Measurements from ENCODE around the gene EFCAB3. TPM values are rescaled to one million over a fixed set of nuclear protein-coding genes. Genes with fewer than 3 reads are reported as not detected.
"Not testable (repeated sequence)": the region's sequence is repeated elsewhere in the genome, so short reads cannot be mapped to it uniquely, and the experiment has no call there.

Gene EFCAB3
- total RNA-seq: not detected
- long read RNA-seq: 0 reads

DNA sequence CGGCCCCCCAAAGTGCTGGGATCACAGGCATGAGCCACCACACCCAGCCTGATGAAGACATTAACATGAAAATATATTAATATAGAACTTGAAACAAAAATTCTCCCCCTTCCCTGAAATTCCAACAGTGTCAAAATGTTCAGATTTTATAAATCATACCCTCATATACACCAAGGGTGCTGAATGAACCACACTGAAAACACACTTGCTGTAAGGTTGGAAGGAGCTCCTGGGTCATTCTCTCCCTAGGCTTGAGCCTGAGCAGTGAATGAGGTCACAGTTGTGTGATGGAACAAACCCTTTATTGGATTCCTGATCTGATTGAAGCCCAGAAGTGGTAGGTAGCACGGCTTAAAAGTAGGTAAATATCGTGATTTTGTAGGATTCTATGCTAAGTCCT lies at the start of gene EFCAB3:
Gene EFCAB3 (plus strand): TSS at position 301 of the 400 bp plus-strand sequence. CDS start 2,427 bp downstream, outside the sequence.
- DNase-seq (ENCODE audit: low spot score): no peak
- intact Hi-C loops (cut with DNase I): no loop called here

DNA sequence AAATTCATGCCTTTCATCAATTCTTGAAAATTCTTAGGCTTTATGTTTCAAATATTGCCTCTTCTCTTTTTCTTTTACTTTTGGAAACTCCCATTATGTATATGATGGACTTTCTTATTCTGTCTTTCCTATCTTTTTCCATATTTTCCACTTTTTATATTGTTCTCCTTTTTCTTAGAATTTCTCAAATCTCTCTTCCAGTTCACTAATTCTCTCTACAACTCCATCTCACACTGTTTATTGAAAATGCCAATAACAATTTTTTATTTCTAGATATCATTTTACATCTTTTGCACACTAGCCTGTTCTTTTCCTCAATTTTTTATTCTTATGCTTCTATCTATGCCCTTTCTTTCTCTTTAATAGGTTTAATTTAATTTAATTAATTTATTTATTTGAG lies 43.8 kb upstream of the EFCAB3 start:
- no peak for DNase-seq (ENCODE audit: low spot score)
- intact Hi-C loops (cut with DNase I): no loop called here

DNA sequence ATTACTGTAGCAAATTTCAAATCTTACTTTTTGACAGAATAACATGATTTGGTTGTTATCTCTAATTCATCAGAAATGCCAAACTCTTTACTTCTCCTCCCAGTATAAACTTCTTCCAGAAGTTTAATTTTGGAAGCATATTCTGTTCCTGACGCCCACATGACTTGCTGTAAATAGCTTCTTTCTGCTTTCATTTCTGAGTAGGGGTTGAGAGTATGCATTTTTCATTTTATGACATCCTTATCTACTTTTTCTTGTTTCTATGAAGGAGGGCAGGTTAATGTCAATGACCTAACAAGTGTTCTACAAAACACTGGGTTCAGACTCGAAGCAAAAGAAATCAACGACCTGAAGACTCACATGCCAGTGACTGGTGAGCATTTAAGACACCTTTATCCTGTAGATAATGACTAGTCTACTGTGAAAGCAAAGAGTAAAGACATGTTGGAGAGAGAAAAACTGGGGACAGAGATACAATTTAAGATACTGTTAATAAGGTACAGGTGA lies 36.5 kb upstream of the EFCAB3 start:
- no peak for DNase-seq (ENCODE audit: low spot score)
- intact Hi-C loops (cut with DNase I): no loop called here

DNA sequence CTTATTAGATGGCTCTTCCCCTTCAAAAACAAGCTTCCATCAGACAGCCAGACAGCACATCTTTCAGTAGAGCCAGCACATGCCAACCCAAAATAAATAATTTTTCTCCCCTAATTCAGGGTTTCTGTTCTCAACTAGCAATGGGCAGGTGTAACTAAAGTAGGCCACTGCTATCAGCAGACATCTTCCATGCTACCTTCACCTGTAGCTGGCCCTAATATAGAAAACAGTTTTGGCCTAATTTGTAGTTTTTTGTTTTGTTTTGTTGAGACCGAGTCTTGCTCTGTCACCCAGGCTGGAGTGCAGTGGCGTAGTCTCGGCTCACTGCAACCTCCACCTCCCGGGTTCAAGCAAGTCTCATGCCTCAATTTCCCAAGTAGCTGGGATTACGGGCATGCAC lies 29.2 kb upstream of the EFCAB3 start:
- DNase-seq (ENCODE audit: low spot score): no peak
- intact Hi-C loops (cut with DNase I): no loop called here

DNA sequence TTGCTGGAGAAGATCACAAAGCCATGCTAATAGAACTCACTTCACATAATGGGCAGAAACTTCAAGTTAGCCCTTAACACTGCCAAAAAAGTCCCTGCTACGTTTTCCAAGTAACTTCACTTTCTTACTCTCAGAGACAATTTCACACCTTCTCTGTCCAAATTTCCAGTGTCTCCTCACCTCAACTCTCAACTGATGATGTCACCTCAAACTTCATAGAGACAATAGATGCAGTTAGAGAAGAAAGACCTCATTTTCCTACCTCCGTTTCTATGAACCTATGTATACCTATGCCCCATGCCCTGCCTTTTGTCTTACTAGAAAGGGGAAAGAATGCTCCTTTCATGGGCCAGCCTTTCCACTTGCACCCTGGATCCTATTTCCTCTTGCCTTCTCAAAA lies 14.2 kb upstream of the EFCAB3 start:
- intact Hi-C loops (cut with DNase I): no loop called here
- DNase-seq (ENCODE audit: low spot score): no peak

DNA sequence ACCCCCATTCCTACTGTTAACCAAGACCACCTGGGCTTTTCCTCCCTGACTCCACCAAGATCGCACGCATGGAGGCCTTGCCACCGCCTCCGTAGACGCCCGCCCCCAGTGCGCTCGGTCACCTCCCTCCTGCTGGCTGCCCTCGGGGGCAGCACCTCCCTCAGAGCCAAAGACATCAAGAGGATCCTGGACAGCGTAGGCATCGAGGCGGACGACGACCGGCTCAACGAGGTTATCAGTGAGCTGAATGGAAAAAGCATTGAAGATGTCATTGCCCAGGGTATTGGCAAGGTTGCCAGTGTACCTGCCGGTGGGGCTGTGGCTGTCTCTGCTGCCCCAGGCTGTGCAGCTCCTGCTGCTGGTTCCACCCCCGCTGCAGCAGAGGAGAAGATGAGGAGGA lies 1.2 kb downstream of the EFCAB3 start:
- intact Hi-C loops (cut with DNase I): no loop called here
- no peak for DNase-seq (ENCODE audit: low spot score)

DNA sequence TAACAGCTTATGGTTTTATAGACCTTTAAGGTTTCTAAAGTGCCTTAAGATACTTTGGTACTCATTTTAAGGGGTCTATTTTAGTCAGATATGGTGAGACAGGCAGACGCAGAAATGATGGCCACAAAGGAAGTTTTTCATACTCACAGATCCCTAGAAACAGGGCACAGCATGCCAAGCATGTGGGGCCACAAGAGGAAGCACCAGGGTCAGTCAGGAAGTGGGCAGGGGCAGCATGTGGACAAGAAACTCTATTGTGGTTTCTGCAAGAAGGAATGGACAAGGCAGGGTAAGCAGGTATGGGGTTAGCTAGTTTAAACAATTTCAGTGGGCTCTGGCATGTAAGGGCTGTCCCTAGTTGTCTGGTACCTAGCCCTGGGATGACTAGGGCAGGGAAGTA lies 8.5 kb downstream of the EFCAB3 start:
- no peak for DNase-seq (ENCODE audit: low spot score)
- intact Hi-C loops (cut with DNase I): no loop called here

DNA sequence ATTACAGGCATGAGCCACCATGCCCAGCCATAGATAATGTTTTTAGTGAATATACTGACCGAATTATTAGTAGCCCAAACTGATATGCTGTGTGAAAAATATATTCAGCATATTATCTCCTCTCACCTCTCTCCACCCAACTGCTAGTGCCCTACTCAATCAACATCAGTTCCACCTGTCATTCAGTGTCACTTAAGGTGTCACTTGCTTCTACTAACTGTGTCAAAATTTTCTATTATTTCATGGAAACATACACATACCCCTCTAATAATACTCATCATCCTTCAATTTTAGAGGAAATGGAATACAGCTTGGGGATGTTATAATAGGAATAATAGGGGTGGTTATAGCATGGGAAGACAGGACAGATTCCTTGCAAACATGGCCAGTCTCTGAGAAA lies 12.6 kb downstream of the EFCAB3 start:
- intact Hi-C loops (cut with DNase I): no loop called here
- no peak for DNase-seq (ENCODE audit: low spot score)

DNA sequence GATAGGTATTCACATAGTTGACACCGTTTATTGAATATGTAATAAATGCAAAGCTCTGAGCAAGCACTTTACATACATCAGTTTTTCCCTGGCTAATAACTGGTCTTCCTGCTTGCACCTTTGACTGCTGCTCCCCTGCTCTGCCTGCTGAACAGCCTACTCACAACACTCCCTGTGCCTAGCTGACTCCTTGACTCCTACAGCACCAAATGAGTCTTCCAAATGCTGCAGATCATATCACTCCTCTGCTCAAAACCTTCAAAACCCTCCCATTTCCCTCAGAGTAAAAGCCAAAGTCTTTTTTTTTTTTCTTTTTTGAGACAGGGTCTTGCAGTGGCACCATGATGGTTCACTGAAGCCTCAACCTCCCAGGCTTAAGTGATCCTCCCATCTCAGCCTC lies 18.5 kb downstream of the EFCAB3 start:
- no peak for DNase-seq (ENCODE audit: low spot score)
- intact Hi-C loops (cut with DNase I): no loop called here

DNA sequence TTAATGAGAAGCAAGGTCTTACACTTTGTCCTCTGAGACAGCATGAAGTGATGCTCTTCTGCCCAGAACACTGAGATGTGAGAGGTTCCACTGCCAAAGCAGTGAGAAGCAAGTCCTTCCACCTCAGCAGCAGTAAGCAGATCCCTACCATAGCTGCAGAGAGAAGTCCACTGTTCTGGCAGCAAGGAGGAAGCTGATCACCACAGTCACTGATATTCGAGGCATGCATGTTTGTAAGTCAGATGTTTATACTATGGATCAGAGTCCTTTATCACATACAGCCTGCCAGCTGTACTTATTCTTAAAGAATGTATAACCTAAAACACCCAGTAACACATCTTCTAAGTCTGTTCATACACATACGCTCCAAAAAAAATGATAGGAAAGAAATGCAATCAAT lies 25.1 kb downstream of the EFCAB3 start:
- DNase-seq (ENCODE audit: low spot score): no peak
- intact Hi-C loops (cut with DNase I): no loop called here

DNA sequence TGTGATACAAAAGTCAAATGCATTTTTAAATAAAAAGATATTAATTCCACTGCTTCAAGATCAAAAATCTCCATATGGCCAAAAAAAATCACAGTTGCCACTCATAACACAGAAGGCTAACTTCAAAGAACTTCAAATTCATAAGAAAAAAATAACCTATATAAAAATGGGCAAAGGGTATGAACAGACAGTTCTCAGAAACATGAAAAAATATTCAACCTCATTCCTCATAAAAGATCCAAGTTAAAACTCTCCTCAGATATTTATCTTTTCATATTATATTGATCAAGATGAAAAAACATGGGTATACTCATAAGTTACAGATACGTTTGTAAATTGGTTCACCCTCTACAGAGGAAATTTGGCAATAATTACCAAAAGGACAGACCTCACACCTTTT lies 32.7 kb downstream of the EFCAB3 start:
- DNase-seq (ENCODE audit: low spot score); intact Hi-C loops (cut with DNase I): not testable (repeated sequence)

DNA sequence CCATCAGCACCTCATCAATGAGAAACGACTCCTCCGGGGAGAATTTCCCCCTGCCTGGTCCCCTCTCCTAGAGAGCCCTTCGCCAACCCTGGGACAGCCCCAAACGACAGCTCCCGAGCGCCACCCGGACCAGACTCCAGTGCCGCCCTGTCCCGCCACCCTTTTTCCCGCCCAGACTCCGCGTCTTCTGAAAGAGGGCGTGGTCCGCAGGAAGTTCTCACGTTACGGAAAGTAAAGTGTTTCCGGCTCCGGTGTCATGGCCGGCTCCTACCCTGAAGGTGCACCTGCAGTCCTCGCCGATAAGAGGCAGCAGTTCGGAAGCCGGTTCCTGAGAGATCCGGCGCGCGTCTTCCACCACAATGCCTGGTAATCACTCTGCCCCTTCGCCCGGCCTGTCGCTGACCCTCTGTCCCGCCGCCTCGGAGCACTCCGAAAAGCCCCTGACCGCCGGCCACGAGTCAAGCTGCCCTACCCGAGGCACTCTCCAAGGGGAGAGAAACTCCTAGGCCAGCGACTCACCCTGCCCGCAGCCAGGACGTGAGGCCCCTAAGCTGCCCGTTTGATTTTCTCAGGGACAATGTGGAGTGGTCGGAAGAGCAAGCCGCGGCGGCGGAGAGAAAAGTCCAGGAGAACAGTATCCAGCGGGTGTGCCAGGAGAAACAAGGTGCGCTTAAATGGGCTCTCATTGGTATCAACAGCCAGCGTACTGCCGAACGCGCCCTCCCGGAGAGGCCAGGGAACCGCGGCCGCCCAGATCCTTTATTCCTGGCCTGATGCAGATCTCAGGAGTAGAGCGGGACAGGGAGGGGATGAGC lies 43.5 kb downstream of the EFCAB3 start, which contains the start of gene METTL2A:
Gene METTL2A (plus strand): TSS at position 251 of the 815 bp plus-strand sequence. CDS start 6 bp downstream, at position 257.
- peak; percentile 91 for DNase-seq (ENCODE audit: low spot score)
- intact Hi-C loops (cut with DNase I): not testable (repeated sequence)

DNA sequence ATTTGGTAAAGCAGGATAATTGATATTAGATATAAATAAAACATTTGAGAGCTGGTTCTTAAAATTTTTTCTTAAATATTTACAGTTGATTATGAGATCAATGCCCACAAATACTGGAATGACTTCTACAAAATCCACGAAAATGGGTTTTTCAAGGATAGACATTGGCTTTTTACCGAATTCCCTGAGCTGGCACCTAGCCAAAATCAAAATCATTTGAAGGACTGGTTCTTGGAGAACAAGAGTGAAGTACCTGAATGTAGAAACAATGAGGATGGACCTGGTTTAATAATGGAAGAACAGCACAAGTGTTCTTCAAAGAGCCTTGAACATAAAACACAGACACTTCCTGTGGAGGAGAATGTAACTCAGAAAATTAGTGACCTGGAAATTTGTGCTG lies 45.9 kb downstream of the EFCAB3 start:
- intact Hi-C loops (cut with DNase I); DNase-seq (ENCODE audit: low spot score): not testable (repeated sequence)

DNA sequence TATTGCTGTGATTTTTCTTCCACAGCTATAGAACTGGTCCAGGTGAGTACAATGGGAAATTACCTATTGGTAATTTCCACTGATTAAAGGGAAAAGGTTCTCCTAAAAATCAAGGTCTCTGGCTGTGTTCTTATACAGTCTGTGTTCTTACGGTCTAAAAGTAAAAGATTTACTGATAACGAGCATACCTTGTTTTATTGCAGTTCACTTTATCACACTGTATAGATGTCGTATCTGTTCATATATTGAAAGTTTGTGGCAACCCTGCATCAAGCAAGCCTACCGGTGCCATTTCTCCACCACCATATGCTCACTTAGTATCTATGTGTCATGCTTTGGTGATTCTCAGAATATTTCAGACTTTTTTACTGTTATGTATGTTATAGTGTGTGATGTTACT lies 54.9 kb downstream of the EFCAB3 start:
- intact Hi-C loops (cut with DNase I): not testable (repeated sequence)

DNA sequence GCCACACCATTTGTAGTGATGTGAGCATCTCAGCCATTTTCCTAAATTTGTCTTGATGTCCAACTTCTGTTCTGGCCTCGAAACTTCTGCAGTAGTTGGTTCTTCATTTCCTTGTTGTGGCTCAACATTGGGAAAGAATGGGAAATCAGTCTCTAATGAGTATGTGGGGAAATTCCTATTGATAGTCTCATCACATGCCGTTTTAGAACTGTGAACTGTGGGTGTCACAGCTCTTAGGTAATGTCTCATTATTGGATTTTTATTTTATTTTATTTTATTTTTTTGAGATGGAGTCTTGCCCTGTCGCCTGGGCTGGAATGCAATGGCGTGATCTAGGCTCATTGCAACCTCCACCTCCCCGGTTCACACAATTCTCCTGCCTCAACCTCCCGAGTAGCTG lies 60.8 kb downstream of the EFCAB3 start:
- intact Hi-C loops (cut with DNase I); DNase-seq (ENCODE audit: low spot score): not testable (repeated sequence)

More for the DNA sequence above, 54.9 kb downstream of the EFCAB3 start:
- DNase-seq (ENCODE audit: low spot score): not testable (repeated sequence)

DNA sequence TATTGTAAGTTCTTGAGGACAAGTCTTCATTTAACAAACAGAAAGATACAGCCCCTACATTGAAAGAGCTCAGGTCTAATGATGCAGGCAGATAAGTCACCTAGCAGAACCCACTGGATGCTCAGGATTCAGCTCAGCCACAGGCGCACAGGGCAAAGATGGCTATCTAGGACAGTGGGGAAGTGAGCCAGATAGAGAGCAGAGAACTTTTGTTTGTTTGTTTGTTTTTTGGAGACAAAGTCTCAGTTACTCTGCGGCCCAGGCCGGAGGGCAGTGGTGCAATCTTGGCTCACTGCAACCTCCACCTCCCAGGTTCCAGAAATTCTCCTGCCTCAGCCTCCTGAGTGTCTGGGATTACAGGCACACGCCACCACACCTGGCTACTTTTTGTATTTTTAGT lies 63.7 kb downstream of the EFCAB3 start:
- intact Hi-C loops (cut with DNase I): no loop called here
- no peak for DNase-seq (ENCODE audit: low spot score)

DNA sequence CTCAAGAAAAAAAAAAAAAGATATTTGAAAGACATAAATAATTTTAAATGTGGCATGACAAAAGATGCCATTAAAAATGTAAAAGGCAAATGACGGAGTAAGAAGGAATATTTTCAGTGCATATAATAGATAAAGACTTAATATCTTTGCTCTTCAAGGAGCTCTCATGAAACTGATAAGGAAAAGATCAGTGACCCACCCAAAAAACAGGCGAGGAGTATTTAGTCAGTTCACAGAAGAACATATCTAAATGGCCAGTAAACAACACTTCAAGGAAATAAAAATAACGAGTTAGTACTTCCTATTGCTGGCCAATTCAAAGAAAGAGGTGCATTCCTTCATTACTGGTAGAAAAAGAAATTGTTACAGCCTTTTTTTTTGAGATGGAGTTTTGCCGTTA lies 65.4 kb downstream of the EFCAB3 start:
- intact Hi-C loops (cut with DNase I); DNase-seq (ENCODE audit: low spot score): not testable (repeated sequence)

DNA sequence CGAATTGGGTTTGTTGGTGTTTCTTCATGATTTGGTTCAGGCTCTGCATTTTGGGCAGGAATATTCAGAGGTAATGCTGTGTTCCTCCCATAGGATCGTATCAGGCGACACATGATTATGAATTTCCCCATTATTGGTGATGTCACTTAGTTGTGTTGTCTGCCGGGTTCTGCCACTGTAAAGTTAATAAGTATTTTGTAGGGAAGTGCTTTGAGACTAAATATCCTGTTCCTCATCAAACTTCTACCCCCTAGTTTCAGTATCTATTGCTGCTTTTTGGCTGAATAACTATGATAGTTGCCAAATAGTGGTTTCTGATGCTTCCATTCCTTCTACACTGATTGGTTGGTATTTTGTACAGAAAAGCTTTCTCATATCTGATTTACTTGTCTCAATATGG lies 71.8 kb downstream of the EFCAB3 start:
- DNase-seq (ENCODE audit: low spot score); intact Hi-C loops (cut with DNase I): not testable (repeated sequence)

DNA sequence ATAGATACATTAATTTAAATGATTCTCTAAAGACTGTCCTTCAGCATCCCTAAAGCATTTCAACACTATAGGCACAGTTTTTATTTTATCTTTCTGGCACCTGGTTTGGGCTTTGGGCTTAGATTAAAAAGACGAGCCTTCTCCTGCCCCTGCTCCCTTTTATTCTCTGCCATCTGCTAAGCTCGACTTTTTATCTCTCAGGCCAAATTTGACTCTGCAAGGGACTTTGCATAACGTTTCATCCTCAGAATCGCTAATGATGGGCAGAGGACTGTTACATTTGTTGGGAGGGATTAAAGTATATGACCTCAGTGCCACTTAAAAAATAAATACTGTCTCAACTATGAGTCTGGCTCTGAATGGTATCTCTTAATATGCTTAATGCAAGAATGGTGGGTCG lies 72.7 kb downstream of the EFCAB3 start:
- intact Hi-C loops (cut with DNase I): not testable (repeated sequence)

DNA sequence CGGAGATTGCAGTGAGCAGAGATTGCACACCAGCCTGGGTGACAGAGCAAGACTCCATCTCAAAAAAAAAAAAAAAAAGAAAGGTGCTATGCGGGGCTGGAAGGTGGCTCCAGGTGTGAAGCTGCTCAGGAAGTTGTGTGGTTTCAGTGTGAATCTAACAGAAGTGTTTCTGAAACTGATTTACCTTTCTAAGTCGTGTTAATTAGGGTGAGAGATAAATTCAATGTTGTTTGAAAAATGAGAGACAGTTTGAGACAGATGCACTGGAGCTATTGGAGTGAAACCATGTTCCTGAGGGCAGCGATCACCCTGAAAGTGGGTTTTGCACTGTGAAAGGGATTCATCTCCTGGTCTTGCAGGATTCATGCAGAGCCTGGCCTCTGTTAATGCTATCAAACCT lies 73.3 kb downstream of the EFCAB3 start:
- DNase-seq (ENCODE audit: low spot score); intact Hi-C loops (cut with DNase I): not testable (repeated sequence)

More for the DNA sequence above, 72.7 kb downstream of the EFCAB3 start:
- not testable (repeated sequence) for DNase-seq (ENCODE audit: low spot score)

DNA sequence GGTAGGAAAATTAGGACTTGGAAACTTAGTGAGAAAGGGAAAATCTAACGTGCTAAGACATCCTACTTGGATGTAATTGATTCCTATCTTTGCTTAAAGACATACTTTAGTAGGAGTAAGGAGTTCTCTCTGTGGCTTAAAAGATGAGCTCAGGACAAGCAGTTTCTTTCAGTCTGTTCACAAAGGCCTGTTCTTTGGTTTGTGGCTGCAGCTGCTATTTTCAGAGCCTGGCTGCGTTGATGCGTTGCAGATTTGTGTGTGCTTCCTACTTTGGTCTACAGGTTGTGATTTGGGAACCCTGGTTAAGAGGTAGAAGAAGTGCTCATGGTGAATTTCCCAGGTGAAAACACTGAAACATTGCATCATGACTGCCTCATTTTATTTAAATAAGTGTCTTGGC lies 73.8 kb downstream of the EFCAB3 start:
- intact Hi-C loops (cut with DNase I); DNase-seq (ENCODE audit: low spot score): not testable (repeated sequence)

Data from cardiac septum (tissue), 1 donor.